Measurements from ENCODE around the gene CRYBG2.

GRCh38 chr1:26323382-26323781 is 30.5 kb downstream of the CRYBG2 start:
- TF ChIP-seq POLR2A (IDR thresholded peaks at IDR 0.05) (no peak), CTCF (IDR thresholded peaks at IDR 0.05) (no peak), POLR2AphosphoS5 (IDR thresholded peaks at IDR 0.05; ENCODE audit: insufficient read depth in 1 of 2, low read depth in 1 of 2) (no peak)

Measured in vagina (tissue), 2 donors.